ENCODE data around the gene C2orf42.
"Not testable (repeated sequence)": the region's sequence is repeated elsewhere in the genome, so short reads cannot be mapped to it uniquely, and the experiment has no call there.

C2orf42 gene

GRCh38 chr2:70190418-70191243 is at the start of gene C2orf42:
Gene C2orf42 (minus strand): TSS chr2:70191019. CDS start chr2:70181985, 9,034 bp downstream.
- peak; percentile 98 for DNase-seq

- DNase-seq = no peak
These were observed 49.8 kb upstream of the C2orf42 start for GRCh38 chr2:70240599-70240998.

- DNase-seq = no peak
These were observed 43.1 kb upstream of the C2orf42 start for GRCh38 chr2:70233926-70234325.

- no peak for DNase-seq
These were observed 36.0 kb upstream of the C2orf42 start for GRCh38 chr2:70226781-70227180.

- DNase-seq = not testable (repeated sequence)
These were observed 32.5 kb upstream of the C2orf42 start for GRCh38 chr2:70223305-70223704.

- no peak for DNase-seq
These were observed 24.2 kb upstream of the C2orf42 start for GRCh38 chr2:70214953-70215549.

- no peak for DNase-seq
These were observed 23.5 kb upstream of the C2orf42 start for GRCh38 chr2:70214365-70214764.

- DNase-seq = no peak
These were observed 21.6 kb upstream of the C2orf42 start for GRCh38 chr2:70212298-70212932.

GRCh38 chr2:70211595-70211994 is 20.8 kb upstream of the C2orf42 start:
- no peak for DNase-seq

- no peak for DNase-seq
These were observed 13.6 kb upstream of the C2orf42 start for GRCh38 chr2:70204452-70204851.

- DNase-seq = no peak
These were observed 12.3 kb upstream of the C2orf42 start for GRCh38 chr2:70203086-70203485.

- DNase-seq = no peak
These were observed 11.5 kb upstream of the C2orf42 start for GRCh38 chr2:70202236-70202806.

- no peak for DNase-seq
These were observed 11.0 kb upstream of the C2orf42 start for GRCh38 chr2:70201831-70202230.

GRCh38 chr2:70201225-70201768 is 10.5 kb upstream of the C2orf42 start:
- no peak for DNase-seq

GRCh38 chr2:70199320-70199864 is 8.6 kb upstream of the C2orf42 start:
- no peak for DNase-seq

GRCh38 chr2:70192516-70192915 is 1.7 kb upstream of the C2orf42 start:
- DNase-seq = no peak

GRCh38 chr2:70191244-70191735 is 471 bp upstream of the C2orf42 start:
- DNase-seq = no peak

- no peak for DNase-seq
These were observed 2.4 kb downstream of the C2orf42 start for GRCh38 chr2:70188460-70188859.

GRCh38 chr2:70187170-70187569 is 3.6 kb downstream of the C2orf42 start:
- DNase-seq = not testable (repeated sequence)

- DNase-seq = no peak
These were observed 8.1 kb downstream of the C2orf42 start for GRCh38 chr2:70182689-70183088.

- no peak for DNase-seq
These were observed 9.4 kb downstream of the C2orf42 start for GRCh38 chr2:70181363-70181956.

GRCh38 chr2:70173520-70173919 is 17.3 kb downstream of the C2orf42 start:
- DNase-seq = no peak
